NCI-H510A (cell line): ENCODE measurements around the gene USH2A.

Experiments
- DNase-seq: peaks from one replicate; lab custom pipeline; 2025; lab: John Stamatoyannopoulos, UW

USH2A gene

DNA sequence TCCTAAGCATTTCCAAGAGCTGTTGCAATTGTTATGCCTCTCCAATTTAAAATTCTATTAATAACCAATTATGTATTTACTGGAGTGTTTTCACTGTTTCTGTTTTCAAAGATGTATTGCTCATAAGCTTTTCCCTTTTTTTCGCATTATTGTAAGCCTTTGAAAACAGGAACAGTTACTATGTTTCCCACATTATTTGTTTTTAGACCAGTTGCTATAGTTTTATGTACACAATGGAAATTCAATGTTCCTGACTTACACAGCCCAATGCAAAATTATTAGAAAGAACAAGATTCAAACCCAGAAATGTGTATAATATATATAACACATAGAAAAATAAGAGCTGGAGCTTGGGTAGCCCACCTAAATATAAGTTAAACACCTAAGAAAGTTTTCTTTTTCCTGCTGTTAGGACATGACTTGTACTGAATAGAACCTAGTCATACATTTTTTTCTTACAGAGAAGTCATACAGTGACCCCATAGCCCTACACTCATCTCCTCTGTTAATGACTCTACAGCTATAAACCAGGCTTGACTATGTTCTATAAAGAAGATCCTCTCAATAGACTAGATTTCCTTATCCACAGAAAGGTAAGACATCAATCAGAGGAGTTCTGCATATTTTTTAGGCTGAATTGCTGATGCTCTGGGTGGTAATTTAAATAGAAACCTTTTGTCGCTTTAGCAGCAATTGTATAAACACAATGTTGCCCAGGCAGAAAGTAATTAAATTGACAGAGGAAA lies 299.6 kb downstream of the USH2A start:
- DNase-seq = no peak

DNA sequence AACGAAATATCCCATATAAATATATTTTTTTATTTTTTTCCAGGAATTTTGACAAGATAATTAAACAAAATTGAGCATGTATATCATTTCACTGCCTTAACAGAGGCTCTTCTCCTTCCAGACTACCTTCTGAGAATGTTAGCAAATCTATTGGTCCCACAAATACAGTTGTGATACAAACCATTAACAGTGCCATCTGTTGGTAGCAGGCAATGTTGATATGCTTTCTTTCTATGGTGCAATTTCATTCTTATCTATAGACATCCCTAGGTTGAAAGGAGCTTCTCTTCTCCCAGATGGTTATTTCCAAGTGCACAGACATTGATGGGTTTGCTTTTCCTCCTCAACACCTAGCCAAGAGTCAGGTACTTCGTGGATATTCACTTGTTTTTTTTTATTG lies 303.6 kb downstream of the USH2A start:
- DNase-seq = no peak

DNA sequence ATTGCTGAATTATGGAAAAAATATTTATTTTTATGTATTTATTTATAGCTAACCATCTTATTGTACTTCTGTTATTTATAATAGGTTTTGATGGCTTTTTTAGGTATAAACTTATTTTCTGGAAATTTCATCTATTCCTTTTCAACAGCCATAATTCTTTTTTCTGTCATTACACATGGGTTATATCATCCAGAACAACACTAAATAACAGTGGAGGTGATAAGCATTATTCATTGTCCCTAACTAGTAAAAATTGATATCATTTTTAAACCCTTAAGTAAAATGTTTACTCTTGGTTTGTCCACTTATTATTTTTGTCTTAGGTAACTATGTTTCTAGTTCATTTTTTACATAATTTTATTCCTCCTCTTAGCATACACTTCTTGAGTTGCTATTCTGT lies 309.1 kb downstream of the USH2A start:
- no peak for DNase-seq

DNA sequence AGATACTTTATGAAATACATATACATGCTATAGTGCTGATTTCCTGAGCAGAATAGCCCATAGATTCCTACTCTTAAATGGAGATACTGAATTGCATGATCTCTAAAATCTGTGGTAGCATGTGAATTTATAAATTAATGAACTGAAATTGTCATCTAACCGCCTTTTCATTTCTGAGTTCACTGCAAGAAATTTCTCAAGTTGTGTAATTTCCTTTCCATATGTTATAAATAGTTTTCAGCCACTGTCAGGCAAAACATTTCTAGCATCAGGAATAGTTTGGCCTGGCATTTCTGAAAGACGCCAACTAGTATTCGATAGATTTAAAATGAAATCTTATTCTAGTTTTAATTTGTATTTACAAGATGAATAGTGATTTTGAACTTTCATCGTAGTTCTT lies 310.1 kb downstream of the USH2A start:
- DNase-seq = no peak

DNA sequence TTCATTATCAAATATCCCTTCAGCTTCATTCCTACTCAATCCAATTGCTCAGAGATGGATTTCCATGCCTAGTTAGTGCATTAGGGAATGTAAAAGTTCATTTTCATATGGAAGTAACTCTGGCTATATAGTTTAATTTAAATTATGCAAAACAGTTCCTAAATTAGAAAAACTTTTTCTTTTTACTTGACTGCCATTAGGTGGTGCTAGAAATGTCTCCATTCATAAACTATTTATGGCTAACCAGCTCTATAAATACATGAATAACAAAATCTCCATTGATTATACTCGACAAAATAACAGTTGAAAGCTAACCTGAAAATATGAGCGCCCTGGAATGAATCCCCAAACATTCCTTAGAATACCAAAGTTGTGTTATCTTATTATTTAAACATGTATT lies 311.4 kb downstream of the USH2A start:
- DNase-seq = no peak

DNA sequence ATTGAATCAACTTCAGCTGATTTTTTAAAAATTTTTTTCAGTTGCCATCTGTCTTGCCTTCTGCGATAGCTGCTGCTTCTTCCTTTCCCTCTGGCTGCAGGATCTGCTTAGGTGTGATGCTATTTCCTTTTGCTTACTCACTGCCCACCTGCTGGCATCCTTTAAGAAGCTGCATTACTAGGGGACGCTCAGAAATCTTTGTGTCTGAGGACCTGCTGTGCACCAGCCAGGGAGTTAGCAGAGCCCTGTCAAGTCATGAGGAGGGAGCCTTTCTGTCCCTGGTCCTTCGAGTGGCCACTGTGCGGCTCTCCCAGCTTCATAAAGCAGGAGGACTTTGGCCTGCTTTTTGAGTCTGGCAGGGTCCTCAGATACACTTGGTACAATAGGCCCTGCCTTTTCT lies 327.8 kb downstream of the USH2A start:
- no peak for DNase-seq

DNA sequence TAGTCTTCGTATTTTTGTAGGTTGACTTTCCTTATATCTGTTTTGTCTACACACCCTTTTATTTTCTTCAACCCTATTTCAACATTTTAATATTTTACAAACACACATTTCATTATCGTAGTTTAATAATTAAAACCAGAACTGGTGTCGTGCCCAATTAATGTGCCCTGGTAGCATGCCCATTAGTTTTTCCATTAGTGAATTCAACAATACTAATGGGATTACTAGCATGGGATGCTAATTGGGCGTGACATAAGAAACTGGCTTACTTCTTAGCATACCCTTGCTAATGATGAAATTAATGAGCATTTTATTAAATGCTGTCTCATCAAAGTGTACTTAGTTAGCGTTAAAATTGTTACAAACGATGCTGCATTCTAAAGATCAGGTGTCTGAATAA lies 332.7 kb downstream of the USH2A start:
- no peak for DNase-seq

DNA sequence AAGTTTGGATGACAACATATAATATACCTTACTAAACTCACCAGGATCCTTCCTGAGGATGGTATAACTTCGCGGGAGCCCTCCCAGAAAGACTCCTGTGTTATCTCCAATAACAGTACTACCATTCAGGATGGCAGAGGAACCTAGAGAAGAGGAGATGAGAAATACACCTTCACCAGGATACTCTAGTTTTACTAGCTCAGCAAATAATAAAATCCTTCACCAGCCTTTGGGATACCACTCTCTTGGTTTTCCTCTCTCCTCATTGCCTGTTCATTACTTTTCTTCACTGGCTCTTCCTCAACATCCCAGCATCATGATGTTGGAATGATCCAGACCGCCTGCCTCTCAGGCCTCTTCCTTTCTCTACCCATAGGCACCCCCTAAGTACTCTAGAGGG lies 336.6 kb downstream of the USH2A start:
- DNase-seq = no peak

DNA sequence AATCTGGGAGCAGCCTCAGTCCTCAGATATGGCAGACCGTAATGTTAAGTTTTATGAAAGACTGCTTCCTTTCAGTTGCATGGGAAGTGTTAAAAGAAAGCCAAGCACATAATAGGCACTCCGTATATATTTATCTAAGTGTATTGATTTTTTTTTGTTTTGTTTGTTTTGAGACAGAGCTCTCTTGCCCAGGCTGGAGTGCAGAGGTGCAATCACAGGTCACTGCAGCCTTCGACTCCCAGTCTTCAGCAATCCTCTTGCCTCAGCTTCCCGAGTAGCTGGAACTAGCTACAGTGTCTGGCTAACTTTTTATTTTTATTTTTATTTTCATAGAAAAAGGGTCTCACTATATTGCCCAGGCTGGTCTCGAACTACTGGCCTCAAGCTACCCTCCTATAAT lies 341.8 kb downstream of the USH2A start:
- no peak for DNase-seq

DNA sequence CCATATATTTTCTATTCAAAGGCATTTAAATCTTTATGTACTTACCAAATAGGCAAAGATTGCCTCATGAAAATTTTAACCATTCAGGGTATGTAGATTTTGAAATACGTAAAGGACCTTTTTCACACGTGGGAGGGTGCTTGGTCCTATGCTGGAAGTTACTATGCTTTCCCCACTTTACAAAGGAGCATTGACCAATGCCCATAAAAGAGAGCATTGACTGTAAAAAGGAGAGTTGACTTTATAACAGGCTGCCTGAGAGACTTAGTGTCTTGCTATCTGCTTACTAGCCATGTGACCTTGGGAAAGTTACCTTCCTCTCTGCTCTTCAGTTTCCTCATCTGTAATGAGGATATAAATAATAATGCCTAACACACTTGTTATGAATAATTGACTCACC lies 346.5 kb downstream of the USH2A start:
- no peak for DNase-seq

DNA sequence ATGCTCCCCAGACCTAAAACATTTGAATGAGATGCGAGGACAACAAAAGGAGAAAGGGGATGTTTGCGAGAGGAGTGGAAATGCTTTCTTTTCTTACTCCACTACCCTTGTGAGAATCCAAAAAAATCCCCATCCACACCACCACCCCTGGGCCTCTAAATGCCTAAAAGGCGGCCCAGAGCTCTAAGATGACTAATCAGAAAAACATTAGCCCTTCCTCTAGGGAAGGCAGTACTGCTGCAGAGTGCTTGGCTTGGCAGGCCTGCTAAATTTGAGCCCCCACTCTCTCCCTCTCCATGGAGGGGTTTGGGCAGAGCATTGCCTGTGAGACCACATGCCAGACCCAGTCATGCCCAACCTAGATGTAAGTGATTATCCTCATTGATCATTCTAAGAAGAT lies 347.9 kb downstream of the USH2A start:
- DNase-seq = no peak

DNA sequence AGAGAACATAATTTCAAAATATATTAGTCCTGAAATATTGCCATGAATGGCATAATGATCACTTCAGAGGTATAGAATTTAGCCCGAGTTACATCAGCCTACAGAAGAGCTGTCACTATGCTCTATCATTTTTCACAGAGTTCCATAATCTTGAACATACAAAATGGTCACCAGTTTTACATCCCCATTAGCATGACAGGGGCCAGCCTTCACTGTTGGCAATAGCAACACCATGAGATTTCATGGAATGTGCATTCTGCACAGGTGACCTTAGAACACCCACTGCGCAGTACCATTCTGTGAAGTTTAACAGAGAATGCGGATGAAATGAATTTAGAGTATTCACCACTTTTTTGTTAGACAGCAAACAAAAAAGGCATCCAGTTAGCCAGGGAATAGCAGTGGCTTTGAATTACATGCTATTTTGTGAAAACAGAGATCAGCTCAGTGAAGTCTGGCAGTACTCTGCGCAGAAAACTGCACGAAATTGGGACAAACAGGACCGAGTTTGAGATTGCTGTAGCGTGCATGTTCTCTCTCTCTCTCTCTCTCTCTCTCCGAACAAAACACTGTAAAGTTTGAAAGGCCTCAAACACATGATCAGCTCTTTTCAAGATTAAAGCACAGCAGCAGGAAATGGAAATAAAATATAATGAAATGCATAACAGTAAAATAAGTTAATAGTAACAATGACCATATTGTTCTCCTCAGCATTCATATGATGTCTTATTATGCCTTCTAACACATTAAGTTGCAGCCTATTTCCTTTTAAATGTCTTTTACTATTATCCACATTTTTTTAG lies 349.3 kb downstream of the USH2A start:
- no peak for DNase-seq

DNA sequence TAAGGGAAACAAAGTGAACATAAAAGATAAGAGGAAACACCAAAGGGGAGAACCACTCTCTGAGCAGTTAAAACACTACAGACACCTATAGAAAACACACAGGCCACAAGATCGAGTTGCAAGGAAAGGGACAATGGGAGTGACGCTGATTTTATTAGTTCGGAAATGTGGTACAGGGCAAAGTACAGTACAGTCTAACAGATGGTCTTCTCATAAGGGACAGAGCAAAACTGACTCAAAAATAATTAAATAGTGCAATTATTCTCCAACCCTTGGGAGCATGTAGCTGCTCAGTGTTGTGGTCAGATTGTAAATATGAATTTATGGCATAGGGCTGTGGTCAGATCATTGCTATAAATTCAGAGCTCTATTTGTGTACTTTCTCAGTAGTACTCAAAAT lies 352.0 kb downstream of the USH2A start:
- no peak for DNase-seq

DNA sequence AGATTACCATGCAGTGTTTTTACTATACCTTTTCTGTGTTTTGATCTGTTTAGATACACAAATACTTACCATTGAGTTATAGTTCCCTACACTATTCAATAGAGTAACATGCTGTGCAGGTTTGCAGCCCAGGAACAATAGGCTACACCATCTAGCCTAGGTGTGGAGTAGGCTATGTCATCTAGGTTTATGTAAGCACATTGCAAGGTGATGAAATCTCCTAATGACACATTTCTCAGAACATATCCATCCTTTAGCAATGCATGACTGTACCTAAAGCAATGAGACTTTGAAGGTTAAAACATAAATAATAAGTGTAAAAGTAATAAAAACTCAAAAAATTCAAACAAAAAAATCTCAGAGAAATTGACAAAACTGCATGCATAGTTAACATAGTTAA lies 358.6 kb downstream of the USH2A start:
- no peak for DNase-seq

DNA sequence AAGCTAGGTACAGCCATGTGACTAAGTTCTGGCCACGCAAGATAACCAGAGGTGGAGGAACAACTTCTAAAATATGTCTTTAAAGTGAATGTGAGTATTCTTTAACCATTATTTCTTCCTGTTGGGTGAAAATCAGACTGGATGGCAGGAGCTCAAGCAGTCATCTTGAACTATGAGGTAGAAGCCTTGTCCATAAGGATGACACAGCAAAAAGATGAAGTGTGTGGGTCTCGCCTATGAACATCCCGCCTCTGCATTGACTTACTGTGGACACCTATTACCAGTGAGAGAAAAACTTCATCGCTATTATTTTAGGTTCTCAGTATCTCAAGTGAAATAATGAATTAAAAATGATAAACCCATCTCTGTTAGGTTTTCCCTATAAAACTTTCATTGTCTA lies 365.3 kb downstream of the USH2A start:
- no peak for DNase-seq

DNA sequence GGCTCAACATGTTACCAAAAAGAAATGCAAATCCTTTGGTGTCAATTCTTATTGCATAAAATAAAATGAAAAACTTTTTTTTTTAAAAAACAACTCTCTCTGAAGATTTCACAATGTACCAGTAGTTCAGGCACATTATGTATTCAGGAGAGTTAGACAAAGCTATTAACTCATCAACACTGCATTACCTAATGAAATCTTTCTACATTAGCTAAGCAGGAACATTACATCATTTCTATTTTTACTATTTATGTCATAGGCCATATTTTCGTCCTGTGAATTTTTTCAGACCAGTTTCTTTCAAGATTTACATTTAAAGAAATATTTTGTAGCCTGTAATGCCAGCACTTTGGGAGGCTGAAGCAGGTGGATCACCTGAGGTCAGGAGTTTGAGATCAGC lies 366.2 kb downstream of the USH2A start:
- DNase-seq = no peak

DNA sequence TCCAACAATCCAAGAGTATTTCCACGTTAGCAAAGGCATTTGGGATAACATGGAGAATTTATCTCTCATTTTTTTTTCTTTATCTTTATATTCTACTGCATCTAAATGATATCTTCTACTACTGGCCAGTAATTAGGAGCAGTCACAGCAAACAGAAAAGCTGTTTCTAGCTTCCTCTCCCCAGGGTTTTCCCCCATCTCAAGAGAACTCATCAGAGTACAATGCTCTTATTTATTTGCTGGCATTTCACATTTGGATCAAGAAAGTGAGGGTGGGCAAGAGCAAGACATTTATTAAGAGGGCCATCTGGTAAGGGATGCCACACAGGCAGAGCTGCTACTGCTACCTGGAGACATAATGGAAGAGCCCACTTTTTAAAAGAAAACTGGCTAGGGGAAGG lies 368.2 kb downstream of the USH2A start:
- no peak for DNase-seq

DNA sequence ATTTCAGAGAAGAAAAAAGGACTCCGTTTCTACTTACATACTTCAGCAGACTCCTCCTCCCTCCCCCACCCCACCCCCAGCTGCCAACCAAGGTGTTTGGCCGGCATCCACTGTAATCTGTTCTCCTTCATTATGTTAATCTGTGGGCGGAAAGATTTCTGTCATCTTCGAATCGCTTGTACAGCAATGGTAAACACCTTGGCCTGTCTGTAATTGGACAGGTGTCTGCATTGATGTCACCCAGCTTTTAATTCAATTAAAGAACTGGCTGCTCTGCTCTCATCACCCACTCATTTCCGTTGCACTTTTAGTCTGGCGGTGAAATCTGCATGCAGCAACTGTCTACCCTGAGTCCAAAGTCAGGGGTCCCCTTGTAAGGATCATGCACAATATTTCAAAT lies 368.6 kb downstream of the USH2A start:
- DNase-seq = no peak

DNA sequence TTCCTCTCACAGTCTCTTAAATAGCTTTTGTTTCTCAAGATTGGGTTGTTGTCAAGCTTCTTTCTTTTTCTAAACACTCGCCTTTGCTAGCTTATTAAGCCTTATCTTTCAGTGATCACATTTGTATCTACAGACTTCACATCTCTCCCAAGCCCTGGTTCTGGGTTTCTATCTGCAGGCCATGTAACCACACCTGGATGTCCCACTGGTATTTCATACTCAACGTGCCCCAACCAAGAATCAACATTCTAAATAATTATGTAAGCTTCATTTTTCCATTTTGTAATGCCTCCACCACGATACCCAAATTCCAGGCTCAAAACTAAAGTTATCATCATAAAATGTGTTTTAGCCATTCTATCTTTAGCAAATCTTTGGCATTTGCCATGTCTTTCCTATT lies 372.2 kb downstream of the USH2A start:
- no peak for DNase-seq

DNA sequence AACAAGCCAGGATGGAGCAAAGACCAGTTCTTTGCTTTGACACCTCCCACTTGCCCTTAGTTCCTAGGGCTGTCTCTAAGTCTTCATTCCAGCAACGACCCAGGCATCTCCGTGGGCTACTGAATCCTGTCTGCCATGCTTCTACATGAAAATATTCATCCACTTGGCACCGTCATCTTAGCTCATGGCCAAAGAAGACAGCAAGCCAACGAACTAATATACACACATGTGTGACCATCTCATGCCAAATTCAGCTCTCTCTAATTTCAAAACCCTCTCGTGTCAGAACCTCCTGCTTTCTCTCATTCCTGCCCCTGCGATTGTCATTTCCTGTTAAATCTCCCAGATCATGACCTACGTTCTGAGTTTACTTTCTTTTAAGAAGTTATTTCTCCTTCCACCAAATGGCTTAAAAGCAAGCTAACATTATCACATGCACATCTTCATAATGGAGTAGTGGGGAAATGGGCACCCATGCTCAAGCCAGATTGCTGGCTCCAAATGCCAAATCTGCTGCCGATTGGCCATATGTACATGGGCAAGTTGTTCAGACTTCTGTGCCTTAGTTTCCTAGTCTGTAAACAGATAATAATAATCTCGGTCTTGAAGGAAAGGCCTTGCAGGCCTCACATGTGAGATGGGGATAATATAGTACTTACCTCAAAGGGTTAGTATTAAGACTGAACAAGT lies 373.4 kb downstream of the USH2A start:
- no peak for DNase-seq

DNA sequence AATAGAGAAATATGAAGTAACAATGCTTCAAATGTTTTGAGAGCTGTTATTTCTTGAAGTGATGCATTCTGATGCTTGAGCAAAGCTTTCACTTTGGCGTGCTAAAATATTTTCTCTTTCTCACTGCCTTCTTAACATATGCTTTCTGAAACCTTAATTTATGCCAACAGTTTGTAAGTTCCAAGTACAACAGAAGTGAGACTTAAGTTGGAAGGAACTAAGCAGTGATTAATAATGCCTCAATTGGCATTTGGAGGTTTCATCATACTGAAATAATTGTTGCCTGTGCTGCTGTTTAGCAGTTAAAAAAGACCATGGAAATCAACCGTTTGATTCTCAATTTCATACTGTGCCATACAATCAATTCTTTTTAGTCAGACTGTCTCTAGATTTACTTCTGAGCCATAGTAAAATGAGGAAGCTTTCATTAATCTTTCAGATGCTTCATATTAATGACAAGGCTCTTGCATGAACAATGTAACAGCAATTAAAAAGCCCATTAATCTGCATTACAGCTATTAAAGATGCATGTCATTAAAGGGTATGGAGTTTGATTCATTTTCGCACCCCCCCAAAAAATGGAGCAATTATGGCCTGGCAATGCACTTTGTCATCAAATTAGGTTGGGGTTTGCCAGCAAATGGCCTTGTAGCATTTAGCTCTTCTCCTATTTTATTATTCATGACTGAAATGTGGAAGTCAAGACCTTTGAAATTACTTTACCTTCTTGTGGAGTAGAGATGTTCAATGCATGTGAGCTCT lies 375.3 kb downstream of the USH2A start:
- DNase-seq = no peak

DNA sequence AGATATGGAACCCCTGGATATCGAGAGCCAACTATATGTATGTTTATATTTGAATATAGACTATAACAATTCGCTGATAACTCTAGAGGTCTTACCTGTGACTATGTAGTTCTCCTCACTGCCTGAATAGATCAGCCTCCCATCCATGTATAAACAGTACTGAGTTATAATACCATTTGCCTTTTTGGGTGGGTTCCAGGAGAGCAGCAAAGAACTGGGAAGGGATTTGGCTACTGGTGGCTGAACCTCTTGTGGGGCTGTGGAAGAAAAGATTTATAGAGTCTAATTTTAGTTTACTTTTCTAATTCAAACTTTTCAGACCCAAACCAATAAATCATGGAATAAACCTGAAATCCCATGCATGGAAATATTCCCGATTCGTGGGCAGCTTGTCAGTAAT lies 376.9 kb downstream of the USH2A start:
- no peak for DNase-seq
